Uterus (tissue), 4 donors: ENCODE results near the gene ACOXL. TPM values are rescaled to one million over a fixed set of nuclear protein-coding genes. Genes with fewer than 3 reads are reported as not detected.

Source experiments
- DNase-seq, 2 donors: peaks; one replicate each; pipeline ENCODE4 v3.0.0-alpha.2; 2019 to 2020
- H3K27ac ChIP-seq, 2 donors: fragments of 200-600 bp; sonication (generic); 1 replicate in 1 of 2; 2 replicates in 1 of 2; pipeline ENCODE4 v1.5.1; 2016 to 2018
- H3K27me3 ChIP-seq, 2 donors: fragments of 200-600 bp; sonication (generic); one replicate each; pipeline ENCODE4 v1.5.1; 2018 to 2019; ENCODE audit warnings: control low read depth in 1 of 2
- H3K36me3 ChIP-seq, 2 donors: fragments of 200-600 bp; sonication (generic); one replicate each; pipeline ENCODE4 v1.5.1; 2019; ENCODE audit warnings: control low read depth in 1 of 2
- H3K4me1 ChIP-seq, 2 donors: fragments of 200-600 bp; sonication (generic); one replicate each; pipeline ENCODE4 v1.5.1; 2018 to 2019; ENCODE audit warnings: control low read depth in 1 of 2
- H3K4me3 ChIP-seq, 2 donors: fragments of 200-600 bp; sonication (generic); 1 replicate in 1 of 2; 2 replicates in 1 of 2; pipeline ENCODE4 v1.5.1; 2018 to 2019; ENCODE audit warnings: mild to moderate bottlenecking in 1 of 2
- H3K9me3 ChIP-seq, 2 donors: fragments of 200-600 bp; sonication (generic); one replicate each; pipeline ENCODE4 v1.5.1; 2019; ENCODE audit warnings: control low read depth in 1 of 2
- CTCF ChIP-seq, 4 experiments: fragments of 200-600 bp in 2 of 4; fragments of 450-650 bp in 2 of 4; sonication (generic) in 2 of 4; IDR thresholded peaks; one replicate each; pipeline ENCODE4 v1.5.1; 2016 to 2019; ENCODE audit warnings: antibody characterized with exemption in 4 of 4, mild to moderate bottlenecking in 2 of 4, moderate library complexity in 1 of 4
- POLR2A ChIP-seq, 2 donors: fragments of 450-650 bp; IDR thresholded peaks; one replicate each; pipeline ENCODE4 v1.6.1; 2016; ENCODE audit warnings: antibody characterized with exemption in 2 of 2, mild to moderate bottlenecking in 1 of 2, moderate library complexity in 1 of 2
- intact Hi-C: fragments of 100-400 bp; cut with DNase I; formaldehyde crosslinking; loops from one replicate; pipeline ENCODE4 v1.15.1; 2023; ENCODE audit warnings: low total_unique reads
- total RNA-seq, 4 donors: library from RNA; depleted of rRNA in 3 of 4; stranded (reverse); fragments of >200 nt in 3 of 4; gene quantifications; one replicate each; pipeline versions ENCODE4 v1.1.0 to v1.2.4, GENCODE V29; 2014 to 2023
- donor health status: DM: yes; HTN: yes; CAD: no.

Gene ACOXL
- total RNA-seq, 4 donors from 2014 or later = 0.18 to 0.41 TPM; not detected in 2

GRCh38 chr2:110802208-110802932 is 70.0 kb downstream of the ACOXL start:
- H3K4me1 ChIP-seq = no peaks in the 10 kb centered on the region
- H3K9me3 ChIP-seq = no peaks in the 10 kb centered on the region
- no peak for TF ChIP-seq POLR2A (IDR thresholded peaks at IDR 0.05)
- TF ChIP-seq CTCF (IDR thresholded peaks at IDR 0.05) = no peak
- H3K36me3 ChIP-seq = no peaks in the 10 kb centered on the region
- no peaks in the 10 kb centered on the region for H3K27me3 ChIP-seq
- no peak overlapping the region for H3K27ac ChIP-seq
- H3K4me3 ChIP-seq = no peak overlapping the region
- DNase-seq = no peak
- intact Hi-C loops = no loop called here

- DNase-seq = no peak
- H3K9me3 ChIP-seq = no peaks in the 10 kb centered on the region
- TF ChIP-seq CTCF (IDR thresholded peaks at IDR 0.05) (no peak), POLR2A (IDR thresholded peaks at IDR 0.05) (no peak)
- H3K4me3 ChIP-seq = no peak overlapping the region
- no peaks in the 10 kb centered on the region for H3K4me1 ChIP-seq
- no peak overlapping the region for H3K27ac ChIP-seq
- intact Hi-C loops = no loop called here
- H3K36me3 ChIP-seq = no peaks in the 10 kb centered on the region
- H3K27me3 ChIP-seq = no peaks in the 10 kb centered on the region
Observed at GRCh38 chr2:110804433-110804832, 72.1 kb downstream of the ACOXL start.

GRCh38 chr2:110804915-110805314 is 72.5 kb downstream of the ACOXL start:
- Histone ChIP-seq H3K27me3 (no peaks in the 10 kb centered on the region), H3K9me3 (no peaks in the 10 kb centered on the region), H3K4me1 (no peaks in the 10 kb centered on the region), H3K27ac (no peak overlapping the region), H3K36me3 (no peaks in the 10 kb centered on the region), H3K4me3 (no peak overlapping the region)
- no peak for DNase-seq
- no peak for TF ChIP-seq POLR2A (IDR thresholded peaks at IDR 0.05)
- intact Hi-C loops = no loop called here

- H3K27me3 ChIP-seq = no peaks in the 10 kb centered on the region
- TF ChIP-seq CTCF (IDR thresholded peaks at IDR 0.05) (no peak), POLR2A (IDR thresholded peaks at IDR 0.05) (no peak)
- no peaks in the 10 kb centered on the region for H3K4me1 ChIP-seq
- no peaks in the 10 kb centered on the region for H3K9me3 ChIP-seq
- no peak for DNase-seq
- intact Hi-C loops = no loop called here
- H3K4me3 ChIP-seq = no peak overlapping the region
- H3K27ac ChIP-seq = no peak overlapping the region
- H3K36me3 ChIP-seq = no peaks in the 10 kb centered on the region
Observed at GRCh38 chr2:110805894-110806452, 73.6 kb downstream of the ACOXL start.

GRCh38 chr2:110807522-110807921 is 75.1 kb downstream of the ACOXL start:
- no peaks in the 10 kb centered on the region for H3K4me1 ChIP-seq
- no peak overlapping the region for H3K27ac ChIP-seq
- no peak overlapping the region for H3K4me3 ChIP-seq
- no peaks in the 10 kb centered on the region for H3K9me3 ChIP-seq
- no peak for DNase-seq
- intact Hi-C loops = no loop called here
- no peaks in the 10 kb centered on the region for H3K36me3 ChIP-seq
- no peak for TF ChIP-seq POLR2A (IDR thresholded peaks at IDR 0.05)
- no peak for TF ChIP-seq CTCF (IDR thresholded peaks at IDR 0.05)
- no peaks in the 10 kb centered on the region for H3K27me3 ChIP-seq
